Nephron progenitor cell (in vitro differentiated cells): ENCODE results near the gene KMT2C.
A peak's percentile ranks its signal among the peaks of the same experiment; 100 is the strongest.
"Not testable (repeated sequence)": the region's sequence is repeated elsewhere in the genome, so short reads cannot be mapped to it uniquely, and the experiment has no call there.

Experiments
- DNase-seq: peaks from one replicate; pipeline ENCODE4 v3.0.0; 2021
- H3K27ac Mint-ChIP-seq: 2 replicates; pipeline ENCODE4 v1.8.0; 2021; ENCODE audit warnings: mild to moderate bottlenecking, moderate library complexity, mixed read lengths
- H3K27me3 Mint-ChIP-seq: 2 replicates; pipeline ENCODE4 v1.8.0; 2021; ENCODE audit warnings: mild to moderate bottlenecking, low read depth, mixed read lengths; ENCODE audit not compliant: poor library complexity
- H3K36me3 Mint-ChIP-seq: 2 replicates; pipeline ENCODE4 v1.8.0; 2021; ENCODE audit warnings: low read depth, mixed read lengths
- H3K4me1 Mint-ChIP-seq: 2 replicates; pipeline ENCODE4 v1.8.0; 2021; ENCODE audit warnings: mixed read lengths
- H3K4me3 Mint-ChIP-seq: 2 replicates; pipeline ENCODE4 v1.8.0; 2021; ENCODE audit warnings: mild to moderate bottlenecking, moderate library complexity, mixed read lengths
- H3K9me3 Mint-ChIP-seq: 2 replicates; pipeline ENCODE4 v1.8.0; 2021; ENCODE audit warnings: mild to moderate bottlenecking, moderate library complexity, mixed read lengths
- CTCF ChIP-seq: fragments of 200-600 bp; sonication (generic); IDR thresholded peaks from 2 replicates; pipeline ENCODE4 v1.5.0; 2021; ENCODE audit warnings: antibody characterized with exemption

Gene KMT2C

DNA sequence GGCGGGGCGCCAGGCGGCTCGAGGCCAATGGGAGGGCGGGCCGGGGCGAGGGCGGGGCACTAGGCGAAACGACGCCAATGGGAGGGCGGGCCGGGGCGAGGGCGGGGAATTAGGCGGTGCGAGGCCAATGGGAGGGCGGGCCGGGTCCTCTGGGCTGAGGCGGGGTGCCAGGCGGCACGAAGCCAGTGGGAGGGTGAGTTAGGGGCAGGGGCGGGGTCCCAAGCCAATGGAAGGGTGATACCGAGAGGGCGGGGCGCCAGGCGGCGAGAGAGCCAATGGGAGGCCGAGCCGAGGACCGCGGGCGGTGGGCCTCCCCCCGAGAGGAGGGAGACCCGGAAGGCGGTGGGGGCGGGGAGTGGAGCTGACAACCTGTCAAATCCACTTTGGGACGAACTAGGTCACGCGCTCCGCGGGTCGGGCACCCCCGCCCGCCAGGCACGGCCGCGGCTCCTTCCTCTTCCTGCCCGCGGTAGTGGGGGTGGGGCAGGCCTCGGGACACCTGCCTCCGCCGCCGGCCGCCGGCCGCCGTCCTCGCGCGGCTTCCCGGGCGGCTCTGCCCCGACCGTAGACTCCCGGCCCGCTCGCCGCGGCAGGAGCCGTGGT lies 28.0 kb upstream of the KMT2C start:
- Mint-ChIP-seq H3K4me3 (peak overlapping the region; percentile 94), H3K9me3 (peaks cover 5% of the 10 kb centered on the region), H3K27ac (no peak overlapping the region), H3K4me1 (peaks cover 33% of the 10 kb centered on the region), H3K27me3 (no peaks in the 10 kb centered on the region), H3K36me3 (no peaks in the 10 kb centered on the region)
- TF ChIP-seq CTCF = no peak
- peak; percentile 99 for DNase-seq

DNA sequence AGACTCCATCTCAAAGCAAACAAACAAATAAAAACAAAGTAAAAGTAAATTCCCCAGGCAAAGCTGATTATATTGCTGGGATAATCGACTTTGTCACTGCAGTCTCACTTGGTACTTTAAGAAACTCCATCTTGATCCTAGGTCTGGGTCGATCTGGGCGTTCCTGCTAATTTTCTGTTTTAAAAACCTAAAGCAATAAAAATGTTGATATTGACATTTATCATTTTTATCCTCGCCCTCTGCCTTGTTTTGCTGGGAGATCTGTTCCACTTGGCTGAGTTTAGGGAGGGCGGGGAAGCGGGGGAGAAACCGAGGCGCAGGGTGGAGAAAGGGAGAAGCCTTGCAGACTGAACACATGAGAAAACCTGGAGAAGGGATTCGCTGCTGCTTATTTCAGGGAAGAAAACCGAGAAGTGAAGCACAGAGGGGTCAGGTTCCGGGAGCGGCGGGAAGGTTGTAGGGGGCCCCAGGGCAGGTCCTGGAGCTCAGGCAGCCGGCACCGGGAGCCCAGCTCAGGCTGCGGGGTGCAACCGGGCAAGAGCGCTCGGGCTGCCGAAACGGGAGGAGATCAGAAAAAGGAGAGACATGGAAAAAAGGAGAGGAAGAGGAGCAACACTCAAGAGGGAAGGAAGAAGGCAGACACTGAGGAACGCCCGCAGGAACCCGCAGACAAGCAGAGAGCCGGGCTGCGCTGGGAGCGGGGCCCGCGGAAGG lies 27.3 kb upstream of the KMT2C start:
- Mint-ChIP-seq H3K9me3 (peaks cover 1% of the 10 kb centered on the region), H3K4me3 (peak overlapping the region; percentile 94), H3K27me3 (no peaks in the 10 kb centered on the region), H3K4me1 (peaks cover 38% of the 10 kb centered on the region), H3K36me3 (peaks cover 1% of the 10 kb centered on the region), H3K27ac (peak overlapping the region; percentile 97)
- DNase-seq = peak; percentile 66
- TF ChIP-seq CTCF = no peak

DNA sequence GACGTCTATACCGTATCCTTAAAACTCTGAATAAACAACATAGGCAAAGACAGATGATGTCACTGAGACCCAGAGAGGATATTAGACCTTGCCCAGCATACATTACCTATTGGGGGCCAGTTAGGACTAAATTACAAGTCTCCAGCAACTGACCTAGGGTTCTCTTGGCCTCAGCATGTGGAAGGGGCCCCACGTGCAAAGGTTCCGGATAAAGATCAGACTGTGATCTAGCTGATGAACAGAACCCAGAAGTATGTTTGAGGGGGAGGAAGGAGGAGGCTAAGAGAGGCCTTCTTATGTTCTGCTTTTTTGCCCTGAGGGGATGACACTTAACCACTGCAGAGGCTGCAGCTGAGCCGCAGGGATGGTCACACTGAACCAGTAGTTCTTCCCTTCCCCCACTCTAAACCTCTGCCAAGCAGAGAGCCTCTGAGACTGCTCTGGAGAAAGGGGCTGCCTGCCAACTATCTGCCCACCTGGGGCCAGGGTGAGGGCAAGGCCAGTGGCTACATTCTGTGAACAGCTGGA lies 24.0 kb upstream of the KMT2C start:
- Mint-ChIP-seq H3K4me3 (peak overlapping the region; percentile 16), H3K27ac (peak overlapping the region; percentile 75), H3K36me3 (peaks cover 5% of the 10 kb centered on the region), H3K9me3 (peaks cover 22% of the 10 kb centered on the region), H3K4me1 (peaks cover 42% of the 10 kb centered on the region), H3K27me3 (peaks cover 7% of the 10 kb centered on the region)
- TF ChIP-seq CTCF = no peak
- DNase-seq = no peak

- Mint-ChIP-seq H3K4me3 (no peak overlapping the region), H3K36me3 (no peaks in the 10 kb centered on the region), H3K9me3 (peaks cover 7% of the 10 kb centered on the region), H3K27ac (peak overlapping the region; percentile 16), H3K27me3 (peaks cover 10% of the 10 kb centered on the region), H3K4me1 (peaks cover 7% of the 10 kb centered on the region)
- no peak for DNase-seq
- TF ChIP-seq CTCF = no peak
Observed at GRCh38 chr7:152451356-152451755, 15.6 kb upstream of the KMT2C start.

GRCh38 chr7:152445386-152446008 lies 9.7 kb upstream of the KMT2C start:
- DNase-seq, H3K36me3 Mint-ChIP-seq, H3K27ac Mint-ChIP-seq, H3K4me3 Mint-ChIP-seq, H3K9me3 Mint-ChIP-seq, H3K27me3 Mint-ChIP-seq: not testable (repeated sequence)
- peaks cover 12% of the 10 kb centered on the region for H3K4me1 Mint-ChIP-seq

- H3K4me1 Mint-ChIP-seq = peaks cover 12% of the 10 kb centered on the region
- H3K9me3 Mint-ChIP-seq = no peaks in the 10 kb centered on the region
- H3K36me3 Mint-ChIP-seq = no peaks in the 10 kb centered on the region
- no peak overlapping the region for H3K27ac Mint-ChIP-seq
- no peak for DNase-seq
- peaks cover 5% of the 10 kb centered on the region for H3K27me3 Mint-ChIP-seq
- H3K4me3 Mint-ChIP-seq = no peak overlapping the region
- TF ChIP-seq CTCF = no peak
Observed at GRCh38 chr7:152443586-152443985, 7.8 kb upstream of the KMT2C start.
